Stimulated activated CD8-positive, alpha-beta memory T cell treated with anti-CD3 and anti-CD28 coated beads, Interleukin-4, amount 100 ng/mL, for 48 hours (primary cell): ENCODE measurements around the gene NHSL2.
A peak's percentile ranks its signal among the peaks of the same experiment; 100 is the strongest.

Experiments
- DNase-seq: peaks from one replicate; pipeline ENCODE4 v3.0.0-alpha.2; 2020

NHSL2 gene

GRCh38 chrX:72081605-72082320, 171.1 kb downstream of the NHSL2 start:
- DNase-seq: no peak

- DNase-seq: no peak
Measured at GRCh38 chrX:72083291-72083690, 172.6 kb downstream of the NHSL2 start.

- DNase-seq: no peak
Measured at GRCh38 chrX:72084114-72084513, 173.5 kb downstream of the NHSL2 start.

- no peak for DNase-seq
Measured at GRCh38 chrX:72086995-72087394, 176.3 kb downstream of the NHSL2 start.

- no peak for DNase-seq
Measured at GRCh38 chrX:72088761-72089160, 178.1 kb downstream of the NHSL2 start.

GRCh38 chrX:72089254-72089653, 178.6 kb downstream of the NHSL2 start:
- DNase-seq: no peak

GRCh38 chrX:72094894-72095293, 184.2 kb downstream of the NHSL2 start:
- peak; percentile 55 for DNase-seq

GRCh38 chrX:72095370-72095769, 184.7 kb downstream of the NHSL2 start:
- no peak for DNase-seq

- DNase-seq: no peak
Measured at GRCh38 chrX:72097098-72097497, 186.5 kb downstream of the NHSL2 start.

GRCh38 chrX:72100051-72100755, 189.6 kb downstream of the NHSL2 start:
- no peak for DNase-seq

GRCh38 chrX:72100824-72101351, 190.2 kb downstream of the NHSL2 start:
- DNase-seq: peak; percentile 74

GRCh38 chrX:72101597-72102037, 191.0 kb downstream of the NHSL2 start:
- DNase-seq: no peak

- no peak for DNase-seq
Measured at GRCh38 chrX:72102126-72102525, 191.5 kb downstream of the NHSL2 start.

- no peak for DNase-seq
Measured at GRCh38 chrX:72102760-72103159, 192.1 kb downstream of the NHSL2 start.

GRCh38 chrX:72105436-72105835, 194.8 kb downstream of the NHSL2 start:
- DNase-seq: peak; percentile 29

- DNase-seq: no peak
Measured at GRCh38 chrX:72107320-72107719, 196.7 kb downstream of the NHSL2 start.

- no peak for DNase-seq
Measured at GRCh38 chrX:72107841-72108595, 197.4 kb downstream of the NHSL2 start.

- no peak for DNase-seq
Measured at GRCh38 chrX:72108666-72109065, 198.0 kb downstream of the NHSL2 start.

- no peak for DNase-seq
Measured at GRCh38 chrX:72110051-72110875, 199.6 kb downstream of the NHSL2 start.

- no peak for DNase-seq
Measured at GRCh38 chrX:72110876-72111708, 200.4 kb downstream of the NHSL2 start.

- DNase-seq: no peak
Measured at GRCh38 chrX:72113461-72113860, 202.8 kb downstream of the NHSL2 start.

GRCh38 chrX:72114306-72114705, 203.7 kb downstream of the NHSL2 start:
- DNase-seq: no peak
